Medulla oblongata (tissue), 1 donor: ENCODE data around the gene DSCAML1.

Experiments
- DNase-seq: peaks from one replicate; pipeline ENCODE4 v3.0.0-alpha.2; 2015; ENCODE audit errors: extremely low spot score

Gene DSCAML1, protein sequence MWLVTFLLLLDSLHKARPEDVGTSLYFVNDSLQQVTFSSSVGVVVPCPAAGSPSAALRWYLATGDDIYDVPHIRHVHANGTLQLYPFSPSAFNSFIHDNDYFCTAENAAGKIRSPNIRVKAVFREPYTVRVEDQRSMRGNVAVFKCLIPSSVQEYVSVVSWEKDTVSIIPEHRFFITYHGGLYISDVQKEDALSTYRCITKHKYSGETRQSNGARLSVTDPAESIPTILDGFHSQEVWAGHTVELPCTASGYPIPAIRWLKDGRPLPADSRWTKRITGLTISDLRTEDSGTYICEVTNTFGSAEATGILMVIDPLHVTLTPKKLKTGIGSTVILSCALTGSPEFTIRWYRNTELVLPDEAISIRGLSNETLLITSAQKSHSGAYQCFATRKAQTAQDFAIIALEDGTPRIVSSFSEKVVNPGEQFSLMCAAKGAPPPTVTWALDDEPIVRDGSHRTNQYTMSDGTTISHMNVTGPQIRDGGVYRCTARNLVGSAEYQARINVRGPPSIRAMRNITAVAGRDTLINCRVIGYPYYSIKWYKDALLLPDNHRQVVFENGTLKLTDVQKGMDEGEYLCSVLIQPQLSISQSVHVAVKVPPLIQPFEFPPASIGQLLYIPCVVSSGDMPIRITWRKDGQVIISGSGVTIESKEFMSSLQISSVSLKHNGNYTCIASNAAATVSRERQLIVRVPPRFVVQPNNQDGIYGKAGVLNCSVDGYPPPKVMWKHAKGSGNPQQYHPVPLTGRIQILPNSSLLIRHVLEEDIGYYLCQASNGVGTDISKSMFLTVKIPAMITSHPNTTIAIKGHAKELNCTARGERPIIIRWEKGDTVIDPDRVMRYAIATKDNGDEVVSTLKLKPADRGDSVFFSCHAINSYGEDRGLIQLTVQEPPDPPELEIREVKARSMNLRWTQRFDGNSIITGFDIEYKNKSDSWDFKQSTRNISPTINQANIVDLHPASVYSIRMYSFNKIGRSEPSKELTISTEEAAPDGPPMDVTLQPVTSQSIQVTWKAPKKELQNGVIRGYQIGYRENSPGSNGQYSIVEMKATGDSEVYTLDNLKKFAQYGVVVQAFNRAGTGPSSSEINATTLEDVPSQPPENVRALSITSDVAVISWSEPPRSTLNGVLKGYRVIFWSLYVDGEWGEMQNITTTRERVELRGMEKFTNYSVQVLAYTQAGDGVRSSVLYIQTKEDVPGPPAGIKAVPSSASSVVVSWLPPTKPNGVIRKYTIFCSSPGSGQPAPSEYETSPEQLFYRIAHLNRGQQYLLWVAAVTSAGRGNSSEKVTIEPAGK (N-terminal part only)

DNA sequence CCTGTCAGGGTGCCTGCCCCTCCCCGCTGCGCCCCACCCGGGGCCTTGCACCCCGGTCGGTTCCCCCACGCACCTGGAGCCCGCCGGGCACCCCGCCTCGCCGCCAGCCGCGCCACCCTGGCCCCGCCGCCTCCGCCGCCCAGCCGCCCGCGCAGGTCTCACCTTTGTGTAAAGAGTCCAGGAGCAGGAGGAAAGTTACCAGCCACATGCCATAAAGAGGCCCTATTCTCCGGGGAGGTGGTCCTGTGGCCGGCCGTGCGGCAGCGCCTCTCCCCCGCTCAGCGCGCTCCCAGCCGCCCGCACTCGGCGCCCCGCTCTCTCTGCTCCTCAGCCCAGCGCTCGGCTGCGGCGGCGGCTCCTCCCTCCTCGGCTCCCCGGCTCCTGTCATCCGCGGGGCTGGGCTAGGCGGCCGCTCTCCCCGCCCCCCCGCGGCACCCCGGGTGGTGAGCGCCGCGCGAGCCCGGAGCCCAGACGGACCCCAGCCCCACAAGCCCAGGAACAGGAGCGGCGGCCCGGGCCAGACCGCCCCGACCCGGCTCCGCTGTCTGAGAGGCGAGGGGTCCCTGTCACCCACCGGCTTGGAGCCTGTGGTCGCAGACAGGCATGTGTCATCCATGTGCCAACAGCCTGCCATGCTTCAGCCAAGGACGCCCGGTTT is at the start of gene DSCAML1:
DSCAML1 (minus strand) TSS at position 345 of the 658 bp plus-strand sequence; CDS start at position 208, 137 bp downstream.
- no peak for DNase-seq

GRCh38 chr11:117843666-117844484 is 46.9 kb upstream of the DSCAML1 start:
- DNase-seq, result peak; percentile 80

DNA sequence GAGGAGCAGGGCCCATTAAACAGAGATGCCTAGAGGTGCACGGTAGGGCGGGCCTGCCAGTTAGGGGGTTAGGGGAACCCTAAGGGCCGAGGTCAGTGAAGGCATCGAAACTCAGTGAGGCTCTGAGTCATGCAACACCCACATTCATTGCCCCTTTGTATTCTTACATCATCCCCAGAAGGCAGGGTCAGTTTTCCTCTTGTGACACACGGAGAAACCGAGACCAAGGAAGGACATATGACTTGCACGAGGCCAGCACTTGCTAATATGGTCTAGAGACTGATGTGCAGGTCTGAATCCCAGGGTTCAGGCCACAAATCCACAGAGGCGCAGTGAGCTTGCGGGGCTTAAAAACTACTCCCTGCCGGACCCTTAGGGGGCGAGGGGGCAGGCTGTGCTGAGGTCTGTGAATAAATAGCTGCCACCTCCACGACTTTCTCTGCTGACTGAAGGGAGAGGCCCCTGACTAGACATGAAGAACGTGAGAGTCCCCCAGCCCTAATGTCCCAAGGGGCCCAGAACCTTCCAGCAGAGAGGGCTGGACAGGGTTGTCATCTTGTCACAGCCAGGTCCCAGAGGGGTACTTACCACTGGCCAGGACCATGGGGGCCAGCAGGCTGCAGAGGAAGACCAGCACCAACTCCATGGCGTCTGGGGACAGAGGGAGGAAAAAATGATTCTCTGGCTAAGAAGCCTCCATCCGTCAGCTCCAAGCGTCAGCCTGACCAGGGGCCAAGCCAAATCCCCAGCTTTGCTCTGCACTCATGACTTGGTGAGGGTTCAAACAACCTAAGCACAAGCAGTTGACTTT is 45.3 kb upstream of the DSCAML1 start:
- peak; percentile 47 for DNase-seq

DNA sequence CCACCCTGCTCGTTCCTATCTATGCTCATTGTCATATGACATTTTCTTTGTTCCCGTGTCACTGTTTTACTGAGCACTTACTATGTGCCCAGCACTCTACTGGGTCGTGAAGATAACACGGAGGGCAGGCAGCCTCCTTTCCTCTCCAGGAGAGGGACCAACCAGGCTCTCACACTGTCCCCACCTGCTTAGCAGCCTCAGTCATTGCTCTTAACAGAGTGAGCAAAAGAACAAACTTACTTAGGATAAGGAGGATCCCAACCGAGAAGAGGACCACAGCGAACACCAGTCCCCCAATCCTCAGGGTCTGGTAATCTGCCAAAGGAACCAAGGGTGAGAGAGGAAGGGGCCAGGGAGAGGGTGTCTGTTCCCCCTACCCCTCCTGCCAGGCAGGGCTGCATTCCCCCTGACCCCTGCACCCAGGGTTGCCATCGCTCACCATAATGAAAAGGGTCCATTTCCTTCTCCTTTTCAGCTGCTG is 44.6 kb upstream of the DSCAML1 start:
- DNase-seq, result no peak

DNA sequence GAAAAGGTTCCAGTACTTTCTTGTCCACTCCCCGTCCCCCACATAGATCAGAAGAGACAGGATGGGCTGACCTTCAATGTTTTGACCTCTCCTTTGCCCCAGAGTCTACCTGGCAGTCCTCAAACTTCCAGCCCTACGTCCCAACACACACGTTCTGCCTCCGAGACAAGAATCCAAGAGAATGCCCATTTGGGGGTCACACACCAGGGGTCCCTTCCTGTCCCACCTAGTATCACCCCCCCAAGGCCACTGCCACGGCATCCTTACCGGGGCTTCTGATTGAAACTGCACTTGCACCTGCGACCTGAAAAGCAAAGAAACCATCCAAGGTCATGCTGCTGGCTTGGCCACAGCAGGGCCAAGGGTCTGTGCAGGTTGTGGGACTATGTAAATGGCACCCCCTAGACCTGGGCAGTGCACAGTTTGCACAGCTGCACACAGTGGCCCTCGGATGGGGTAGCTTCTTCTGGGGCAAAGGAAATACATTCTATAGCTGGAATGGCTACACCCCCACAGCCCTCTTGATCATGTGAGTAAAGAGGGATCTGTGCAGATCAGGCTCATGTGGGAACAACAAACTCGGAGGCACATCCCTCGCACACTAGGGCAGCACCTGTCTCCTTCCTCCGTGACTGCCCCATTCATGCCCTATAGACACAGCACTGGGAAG is 44.0 kb upstream of the DSCAML1 start:
- DNase-seq, result no peak

GRCh38 chr11:117839936-117840813 is 43.2 kb upstream of the DSCAML1 start:
- no peak for DNase-seq

DNA sequence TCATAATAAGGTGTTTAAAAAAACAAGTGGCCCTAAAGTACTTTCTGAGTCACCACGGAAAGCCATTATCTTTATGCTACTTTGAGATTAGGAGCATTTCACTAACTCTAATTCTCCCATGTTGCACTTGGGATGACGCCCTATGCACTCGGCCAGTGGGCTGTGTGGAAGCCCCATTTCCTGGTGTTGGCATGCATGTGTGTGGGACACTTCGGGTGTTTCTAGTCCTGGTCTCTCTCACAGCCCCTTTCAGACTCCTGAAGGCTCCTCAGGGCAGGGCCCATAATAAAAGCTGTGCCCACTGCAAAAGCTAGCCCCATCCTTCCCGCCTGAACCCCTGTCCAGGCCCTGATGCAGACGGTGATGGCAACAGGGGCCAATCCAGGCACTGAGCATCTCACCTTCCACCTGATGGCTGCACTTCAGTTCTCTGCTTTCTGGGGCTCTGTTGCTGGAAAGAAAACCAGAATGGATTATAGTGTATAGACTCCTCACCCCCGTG is 42.4 kb upstream of the DSCAML1 start:
- no peak for DNase-seq

DNA sequence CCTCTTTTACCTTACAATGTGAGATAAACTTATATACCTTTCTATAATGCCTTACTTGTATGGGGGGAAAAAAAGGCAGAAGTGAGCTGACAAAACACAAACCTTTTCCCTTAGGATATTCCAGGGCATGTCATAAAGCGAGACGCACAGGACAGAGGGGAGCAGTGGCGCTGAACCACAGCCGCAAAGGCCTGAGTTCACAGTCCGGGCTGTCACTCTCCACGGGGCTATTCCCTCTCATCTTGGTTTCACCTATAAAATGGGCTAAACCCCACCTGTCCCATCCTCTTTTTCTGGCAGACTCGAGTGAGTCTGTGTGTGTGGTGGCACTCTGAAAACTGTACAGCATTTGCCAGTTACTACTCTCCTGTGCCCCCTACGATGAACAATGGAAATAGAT is 41.9 kb upstream of the DSCAML1 start:
- no peak for DNase-seq

DNA sequence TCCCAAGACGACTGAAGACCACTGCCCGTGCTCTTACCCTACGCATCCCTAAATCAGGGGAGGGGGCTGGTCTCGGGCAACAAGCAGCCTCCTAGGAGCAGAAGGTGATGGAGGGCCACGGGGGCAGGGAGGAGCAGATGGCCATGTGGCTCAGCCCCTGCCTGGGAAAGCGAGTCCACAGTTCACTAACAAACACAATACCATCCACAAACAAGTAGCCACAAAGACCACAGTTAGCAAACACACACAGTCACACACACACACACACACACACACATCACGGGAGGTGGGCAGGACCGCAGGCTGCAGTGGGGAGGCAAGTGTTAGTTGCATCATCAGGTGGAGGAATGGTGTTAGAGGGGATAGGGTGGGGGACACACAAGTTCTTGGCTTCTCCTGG is 40.8 kb upstream of the DSCAML1 start:
- DNase-seq, result no peak

- DNase-seq, result no peak
Observed at GRCh38 chr11:117837070-117837776, 40.2 kb upstream of the DSCAML1 start.

DNA sequence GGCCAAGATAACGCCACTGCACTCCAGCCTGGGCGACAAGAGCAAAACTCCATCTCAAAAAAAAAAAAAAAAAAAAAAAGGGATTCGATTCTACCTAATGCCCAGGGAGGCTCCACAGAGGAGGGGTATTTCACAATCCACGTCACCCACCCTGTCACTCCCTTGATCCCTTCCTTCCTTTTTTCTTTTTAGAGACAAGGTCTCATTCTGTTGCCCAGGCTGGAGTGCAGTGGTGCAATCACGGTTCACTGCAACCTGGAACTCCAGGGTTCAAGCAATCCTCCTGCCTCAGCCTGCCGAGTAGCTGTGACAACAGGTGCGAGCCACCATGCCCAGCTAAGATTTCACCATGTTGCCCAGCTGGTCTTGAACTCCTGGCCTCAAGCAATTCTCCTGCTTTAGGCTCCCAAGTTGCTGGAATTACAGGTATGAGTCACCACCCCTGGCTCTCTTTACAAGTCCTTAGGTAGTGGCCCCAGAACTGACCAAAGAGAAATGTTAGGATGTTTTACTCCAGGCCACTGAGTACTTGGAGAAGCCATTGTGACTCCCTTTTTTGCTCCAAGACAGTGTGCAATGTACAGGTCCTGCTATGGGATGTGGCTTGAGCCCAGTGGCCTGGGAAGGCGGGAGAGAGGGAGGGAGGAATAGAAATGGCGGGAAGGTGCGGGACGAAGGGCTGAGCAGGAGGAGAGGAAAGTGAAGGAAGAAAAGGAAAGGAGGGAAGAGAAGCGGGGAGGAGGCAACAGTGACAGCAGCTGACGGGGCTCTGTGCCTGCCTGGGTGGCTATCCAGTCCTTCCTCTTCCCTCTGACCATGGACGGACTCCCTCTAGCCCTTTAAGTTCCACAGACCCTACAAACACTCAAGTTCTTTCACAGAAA is 39.3 kb upstream of the DSCAML1 start:
- no peak for DNase-seq

GRCh38 chr11:117835576-117835975 is 38.6 kb upstream of the DSCAML1 start:
- DNase-seq, result no peak

DNA sequence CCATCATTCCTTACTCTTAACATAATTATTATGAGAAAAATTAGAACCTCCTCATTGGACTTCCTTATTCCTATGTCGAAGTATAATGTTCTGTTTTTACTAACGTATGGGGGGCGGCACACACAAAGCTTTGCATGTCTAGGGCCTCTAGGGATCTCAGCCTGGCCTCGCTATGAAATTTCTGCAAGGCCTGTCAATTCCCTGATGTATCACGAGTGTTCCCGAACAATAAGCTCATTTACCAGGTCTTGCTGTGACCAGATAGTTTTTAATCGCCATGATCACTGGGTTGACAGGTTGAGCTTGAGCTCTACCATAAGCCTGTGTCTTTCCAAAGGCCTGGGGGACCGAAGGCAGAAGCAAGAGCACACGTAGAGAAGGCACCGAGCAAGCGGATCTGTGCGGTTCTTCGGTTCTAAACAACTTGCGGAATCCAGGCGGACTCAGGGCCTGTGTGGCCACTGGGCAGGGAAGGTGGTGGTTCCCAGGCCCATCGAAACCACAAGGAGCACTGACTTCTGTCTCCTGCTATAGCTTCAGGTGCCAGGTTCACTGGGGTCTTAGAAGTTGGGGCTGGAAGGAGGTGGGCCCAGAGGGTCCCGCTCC is 37.9 kb upstream of the DSCAML1 start:
- no peak for DNase-seq

DNA sequence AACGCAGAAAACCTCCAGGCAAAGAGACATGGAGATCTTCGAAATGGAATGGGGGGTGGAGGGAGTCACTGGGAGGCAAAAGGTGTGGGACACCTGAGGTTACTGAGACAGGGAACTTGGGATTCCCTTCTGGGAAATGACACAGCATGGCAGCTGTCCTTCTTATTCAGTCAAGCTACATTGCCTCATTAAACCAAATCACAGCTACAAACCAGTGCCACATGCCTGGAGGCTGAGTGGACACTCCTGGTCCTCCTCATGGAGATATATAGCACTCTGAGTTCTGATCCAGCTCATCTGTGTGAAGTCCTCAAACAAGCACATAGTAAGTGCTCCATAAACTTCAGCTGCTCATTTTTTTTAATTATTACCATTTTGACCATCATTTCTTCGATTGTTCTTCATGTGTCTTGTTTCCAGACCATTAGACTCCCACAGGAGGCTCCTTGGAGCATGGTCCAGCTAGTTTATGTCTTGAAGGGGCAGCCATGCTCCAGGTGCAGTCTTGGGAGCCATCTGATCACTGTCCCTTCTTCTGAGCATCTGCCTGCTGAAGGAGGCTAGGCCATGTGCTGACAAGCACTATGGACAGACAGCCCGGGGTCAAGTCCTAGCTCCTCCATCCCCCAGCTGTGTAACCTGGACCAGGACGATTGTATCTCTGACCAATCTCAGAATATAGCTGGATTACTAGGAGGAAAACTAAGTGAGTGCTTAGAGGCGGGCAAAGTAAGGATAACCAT is 37.2 kb upstream of the DSCAML1 start:
- no peak for DNase-seq

DNA sequence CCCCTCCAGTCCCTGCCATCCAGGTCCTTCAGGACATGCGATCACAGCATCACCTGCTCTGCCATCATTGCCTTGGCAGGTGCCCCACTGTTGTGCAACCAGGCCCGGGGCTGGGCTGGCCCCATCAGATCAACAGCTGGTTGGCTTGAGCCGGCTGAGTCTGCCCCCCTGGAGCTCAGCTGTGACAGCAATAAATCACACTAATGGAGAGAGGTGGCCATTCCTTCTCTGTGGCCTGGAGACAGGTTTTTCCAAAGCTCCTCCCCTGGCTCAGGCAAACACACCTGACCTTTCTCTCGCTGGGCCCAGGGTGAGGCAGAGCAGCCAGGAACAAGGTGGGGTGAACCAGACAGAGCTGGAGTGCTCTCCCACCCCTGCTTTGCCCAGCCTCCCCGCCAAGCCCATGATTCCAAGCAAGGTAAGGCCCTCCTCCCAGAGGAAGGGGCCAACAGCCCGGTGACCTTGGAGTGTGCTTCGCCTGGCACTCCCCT is 36.4 kb upstream of the DSCAML1 start:
- no peak for DNase-seq
